ENCODE measurements around the gene MGST2.

- TF ChIP-seq CTCF (IDR thresholded peaks at IDR 0.05) (no peak), POLR2AphosphoS5 (IDR thresholded peaks at IDR 0.05) (no peak), POLR2A (IDR thresholded peaks at IDR 0.05) (no peak)
Measured at GRCh38 chr4:139749338-139749737, 83.7 kb downstream of the MGST2 start.

Data from prostate gland (tissue), 2 donors.